GM19239 (cell line): ENCODE measurements around the gene ATP2B3.

Source experiments
- DNase-seq: peaks from one replicate; pipeline ENCODE4 v3.0.0; 2011; ENCODE audit warnings: low spot score; ENCODE audit not compliant: insufficient read length
- FAIRE-seq: peaks from 2 replicates; lab custom pipeline; 2011; peaks lifted over from hg19 to GRCh38; lab: Jason Lieb, UNC

Gene ATP2B3

GRCh38 chrX:153560000-153560399 is 42.6 kb downstream of the ATP2B3 start:
- FAIRE-seq (no peak), DNase-seq (no peak)

GRCh38 chrX:153560466-153560865 is 43.0 kb downstream of the ATP2B3 start:
- FAIRE-seq (no peak), DNase-seq (no peak)

- no peak for FAIRE-seq
- DNase-seq: no peak
These were observed 43.9 kb downstream of the ATP2B3 start for GRCh38 chrX:153561337-153561736.

GRCh38 chrX:153562546-153562945 is 45.1 kb downstream of the ATP2B3 start:
- FAIRE-seq: no peak

GRCh38 chrX:153564047-153564606 is 46.7 kb downstream of the ATP2B3 start:
- DNase-seq: no peak

More at GRCh38 chrX:153562546-153562945, 45.1 kb downstream of the ATP2B3 start:
- DNase-seq: no peak

GRCh38 chrX:153565996-153566580 is 48.6 kb downstream of the ATP2B3 start:
- DNase-seq (no peak), FAIRE-seq (no peak)

More at GRCh38 chrX:153564047-153564606, 46.7 kb downstream of the ATP2B3 start:
- no peak for FAIRE-seq

GRCh38 chrX:153568451-153569011 is 51.1 kb downstream of the ATP2B3 start:
- DNase-seq: no peak
- no peak for FAIRE-seq

GRCh38 chrX:153569475-153569874 is 52.0 kb downstream of the ATP2B3 start:
- FAIRE-seq (no peak), DNase-seq (no peak)

GRCh38 chrX:153571534-153571908 is 54.1 kb downstream of the ATP2B3 start:
- FAIRE-seq: no peak
- DNase-seq: no peak

GRCh38 chrX:153572601-153573000 is 55.2 kb downstream of the ATP2B3 start:
- no peak for FAIRE-seq
- DNase-seq: no peak

GRCh38 chrX:153573984-153574383 is 56.5 kb downstream of the ATP2B3 start:
- peak; percentile 21 for DNase-seq
- peak; percentile 84 for FAIRE-seq

GRCh38 chrX:153576239-153576870 is 58.9 kb downstream of the ATP2B3 start:
- no peak for FAIRE-seq
- DNase-seq: no peak

- DNase-seq (no peak), FAIRE-seq (no peak)
These were observed 59.5 kb downstream of the ATP2B3 start for GRCh38 chrX:153576961-153577360.

GRCh38 chrX:153578200-153578835 is 60.9 kb downstream of the ATP2B3 start:
- no peak for DNase-seq
- no peak for FAIRE-seq

- no peak for DNase-seq
- FAIRE-seq: no peak
These were observed 61.4 kb downstream of the ATP2B3 start for GRCh38 chrX:153578889-153579288.

- DNase-seq: no peak
- no peak for FAIRE-seq
These were observed 63.4 kb downstream of the ATP2B3 start for GRCh38 chrX:153580700-153581386.

GRCh38 chrX:153582896-153583295 is 65.5 kb downstream of the ATP2B3 start:
- DNase-seq (peak; percentile 78), FAIRE-seq (peak; percentile 99)

GRCh38 chrX:153583433-153583832 is 66.0 kb downstream of the ATP2B3 start:
- no peak for FAIRE-seq
- DNase-seq: no peak

GRCh38 chrX:153585827-153586226 is 68.4 kb downstream of the ATP2B3 start:
- no peak for DNase-seq
- no peak for FAIRE-seq

- FAIRE-seq (no peak), DNase-seq (no peak)
These were observed 69.9 kb downstream of the ATP2B3 start for GRCh38 chrX:153587342-153587741.
